Stimulated activated CD8-positive, alpha-beta memory T cell treated with anti-CD3 and anti-CD28 coated beads, Interleukin-15, amount 100 ng/mL, for 24 hours (primary cell): ENCODE data around the gene PRDM7.
A peak's percentile ranks its signal among the peaks of the same experiment; 100 is the strongest.

Experiments
- DNase-seq: peaks from one replicate; pipeline ENCODE4 v3.0.0-alpha.2; 2020; ENCODE audit warnings: low read depth

PRDM7 gene

GRCh38 chr16:90035902-90036301 is 41.2 kb downstream of the PRDM7 start:
- DNase-seq = no peak

DNA sequence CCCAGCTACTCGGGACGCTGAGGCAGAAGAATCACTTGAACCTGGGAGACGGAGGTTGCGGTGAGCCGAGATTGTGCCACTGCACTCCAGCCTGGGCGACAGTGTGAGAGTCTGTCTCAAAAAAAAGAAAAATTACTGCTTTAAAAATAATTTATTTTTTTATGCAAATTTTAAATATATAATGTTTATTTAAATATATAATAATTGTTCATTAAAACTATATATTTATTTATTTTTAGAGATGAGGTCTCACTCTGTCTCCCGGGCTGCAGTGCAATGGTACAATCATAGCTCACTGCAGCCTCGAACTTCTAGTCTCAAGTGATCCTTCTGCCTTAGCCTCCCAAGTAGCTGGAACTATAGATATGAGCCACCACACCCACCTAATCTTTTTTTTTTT is 42.6 kb downstream of the PRDM7 start:
- DNase-seq = no peak

DNA sequence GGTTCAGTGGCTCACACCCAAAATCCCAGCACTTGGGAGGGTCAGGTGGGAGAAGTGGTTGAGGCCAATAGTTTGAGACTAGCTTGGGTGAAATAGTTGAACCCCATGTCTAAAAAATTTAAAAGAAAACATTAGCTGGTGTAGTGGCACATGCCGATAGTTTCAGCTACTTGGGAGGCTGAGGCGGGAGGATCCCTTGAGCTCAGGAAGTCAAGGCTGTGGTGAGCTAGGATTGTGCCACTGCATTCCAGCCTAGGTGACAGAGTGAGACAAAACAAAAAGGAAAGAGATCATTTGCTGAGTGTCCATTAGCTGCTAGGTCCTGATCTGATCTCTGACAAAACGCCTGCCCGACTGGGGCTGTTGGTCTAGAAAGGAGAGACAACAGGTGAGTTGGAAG is 43.7 kb downstream of the PRDM7 start:
- no peak for DNase-seq

GRCh38 chr16:90032674-90033331 is 44.3 kb downstream of the PRDM7 start:
- no peak for DNase-seq

DNA sequence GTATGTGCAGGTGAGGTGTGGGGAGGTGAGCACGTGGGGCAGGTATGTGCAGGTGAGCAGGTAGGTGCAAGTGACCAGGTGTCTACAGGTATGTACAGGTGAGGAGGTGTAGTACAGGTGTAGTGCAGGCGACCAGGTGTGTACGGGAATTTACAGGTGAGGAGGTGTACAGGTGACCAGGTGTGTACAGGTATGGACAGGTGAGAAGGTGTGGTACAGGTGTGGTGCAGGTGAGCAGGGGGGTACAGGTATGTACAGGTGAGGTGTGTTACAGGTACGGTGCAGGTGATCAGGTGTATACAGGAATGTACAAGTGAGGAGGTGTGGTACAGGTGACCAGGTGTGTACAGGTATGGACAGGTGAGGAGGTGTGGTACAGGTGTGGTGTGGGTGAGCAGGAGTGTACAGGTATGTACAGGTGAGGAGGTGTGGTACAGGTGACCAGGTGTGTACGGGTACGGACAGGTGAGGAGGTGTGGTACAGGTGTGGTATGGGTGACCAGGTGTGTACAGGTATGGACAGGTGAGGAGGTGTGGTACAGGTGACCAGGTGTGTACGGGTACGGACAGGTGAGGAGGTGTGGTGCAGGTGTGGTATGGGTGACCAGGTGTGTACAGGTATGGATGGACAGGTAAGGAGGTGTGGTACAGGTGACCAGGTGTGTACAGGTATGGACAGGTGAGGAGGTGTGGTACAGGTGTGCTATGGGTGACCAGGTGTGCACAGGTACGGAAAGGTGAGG is 45.0 kb downstream of the PRDM7 start:
- no peak for DNase-seq

DNA sequence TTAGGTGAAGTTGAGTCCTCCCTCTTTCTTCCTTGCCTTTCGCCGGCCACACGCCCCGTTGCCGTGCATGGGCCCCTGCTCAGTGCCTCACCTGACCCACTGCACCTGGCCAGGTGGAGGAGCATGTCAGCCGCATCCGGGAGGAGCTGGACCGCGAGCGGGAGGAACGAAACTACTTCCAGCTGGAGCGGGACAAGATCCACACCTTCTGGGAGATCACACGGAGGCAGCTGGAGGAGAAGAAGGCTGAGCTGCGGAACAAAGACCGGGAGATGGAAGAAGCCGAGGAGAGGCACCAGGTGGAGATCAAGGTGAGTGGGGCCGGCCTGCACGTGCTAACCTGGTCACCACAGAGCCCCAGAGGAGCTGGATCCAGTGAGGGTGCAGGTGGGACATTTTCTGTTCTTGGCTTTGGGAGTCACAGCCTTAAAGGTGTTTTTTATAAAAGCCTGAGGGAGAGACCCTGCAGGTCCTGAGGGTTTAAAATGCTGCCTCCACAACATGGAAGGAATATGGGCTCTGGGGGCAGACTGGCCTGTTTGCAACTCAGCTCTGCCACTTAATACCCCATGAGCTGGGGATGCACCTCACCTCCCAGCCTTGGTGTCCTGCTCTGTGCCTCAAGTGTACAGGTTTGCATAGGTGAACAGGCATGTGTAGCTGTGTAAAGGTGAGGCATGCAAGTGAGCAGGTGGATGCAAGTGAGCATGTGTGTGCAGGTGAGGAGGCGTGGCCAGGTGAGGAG is 45.8 kb downstream of the PRDM7 start:
- DNase-seq = no peak

GRCh38 chr16:90028985-90029384 is 48.1 kb downstream of the PRDM7 start:
- DNase-seq = no peak

DNA sequence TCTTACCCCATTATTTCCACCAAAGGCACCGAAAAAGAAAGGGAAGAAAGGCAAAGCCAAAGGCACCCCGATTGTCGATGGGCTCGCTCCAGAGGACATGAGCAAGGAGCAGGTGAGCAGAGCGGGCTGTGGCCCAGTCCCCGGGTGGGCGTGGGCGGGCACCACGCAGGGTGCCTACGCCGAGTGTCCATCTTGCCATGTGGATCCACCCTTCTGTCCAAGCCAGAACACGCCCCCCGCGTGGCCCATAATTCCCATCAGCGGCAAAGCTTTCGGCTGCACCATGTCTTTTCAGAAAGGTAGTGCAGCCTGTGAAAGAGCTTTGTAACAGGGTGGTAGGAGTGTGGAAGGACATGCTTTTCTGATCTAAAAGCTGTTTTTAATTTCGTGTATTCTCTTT is 49.5 kb downstream of the PRDM7 start:
- no peak for DNase-seq

DNA sequence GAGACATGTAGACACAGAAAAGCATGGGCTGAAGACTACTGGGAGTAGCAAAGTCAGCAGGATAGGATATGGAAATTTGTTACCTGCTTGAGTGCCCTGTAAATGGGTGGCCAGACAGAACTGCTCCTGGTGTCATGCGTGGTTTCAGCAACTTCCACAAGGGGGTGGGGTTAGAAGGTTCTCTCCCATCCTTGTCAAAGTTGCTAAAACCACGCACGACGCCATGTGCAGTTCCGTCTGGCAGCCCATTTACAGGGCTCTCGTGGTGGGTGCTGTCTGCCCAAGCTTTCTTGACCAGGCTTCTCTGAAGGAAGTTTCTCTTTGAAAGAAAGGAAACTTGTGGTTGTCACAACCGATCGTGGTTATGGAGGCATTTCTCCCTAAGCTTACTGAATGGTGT is 51.0 kb downstream of the PRDM7 start:
- DNase-seq = no peak

DNA sequence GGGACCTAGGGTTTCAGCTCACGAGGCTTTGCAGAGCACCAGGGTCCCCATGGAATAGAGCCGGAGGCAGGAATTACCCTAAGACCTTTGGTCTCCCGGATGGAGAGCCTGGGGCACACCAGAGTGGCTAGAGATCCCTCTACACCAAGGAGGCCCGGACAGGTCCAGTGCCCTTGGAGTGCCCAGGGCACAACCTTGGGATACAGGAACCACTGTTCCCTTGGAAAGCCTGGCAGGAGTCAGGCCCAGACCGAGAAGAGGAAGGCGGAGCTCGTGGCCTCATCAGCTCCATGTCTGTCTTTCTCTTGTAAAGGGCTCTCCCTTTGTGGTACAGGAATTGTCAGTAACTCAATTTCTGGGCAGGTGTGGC is 54.1 kb downstream of the PRDM7 start:
- DNase-seq = no peak

DNA sequence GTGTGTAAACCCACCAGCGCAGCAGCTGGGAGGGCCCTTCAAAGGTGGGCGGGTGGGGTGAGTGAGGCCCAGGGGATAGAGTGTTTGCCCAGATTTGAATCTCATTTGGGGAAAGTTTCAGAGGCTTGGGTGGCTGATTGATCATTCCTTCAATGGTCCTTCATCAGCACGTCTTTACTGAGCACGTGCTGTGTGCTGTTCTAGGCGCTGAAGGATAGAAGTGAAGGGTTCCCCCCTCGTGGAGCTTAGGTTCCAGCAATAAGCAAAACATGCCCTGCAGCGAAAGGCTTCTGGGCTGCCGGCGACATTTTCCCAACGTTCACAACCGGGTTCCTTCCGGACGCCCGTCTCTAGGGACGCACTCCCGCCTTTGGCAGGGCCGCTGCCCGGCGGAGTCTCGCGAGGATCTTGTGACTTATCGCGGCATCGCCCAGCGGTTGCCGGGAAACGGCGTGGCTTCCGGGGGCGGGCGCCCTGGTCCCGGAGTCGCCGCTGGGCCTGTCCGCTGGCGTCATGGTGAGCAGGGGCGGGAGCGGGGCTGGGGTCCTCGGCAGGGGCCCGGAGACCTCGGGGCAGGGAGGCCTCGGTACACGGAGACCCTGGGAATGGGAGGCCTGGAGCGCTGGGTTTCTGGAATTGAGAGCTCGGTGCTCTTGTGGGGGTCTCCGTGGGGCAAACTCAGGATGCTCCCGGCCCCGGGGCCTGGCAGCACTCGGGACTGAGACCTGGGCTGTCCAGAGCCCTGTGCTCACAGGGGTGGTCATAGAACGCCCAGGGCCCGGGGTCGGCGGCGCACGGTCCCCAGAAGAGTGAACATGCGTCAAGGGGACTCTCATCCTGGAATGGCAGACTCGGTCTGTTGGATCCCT is 54.7 kb downstream of the PRDM7 start:
- DNase-seq = peak; percentile 53

GRCh38 chr16:90020838-90021382 is 56.2 kb downstream of the PRDM7 start:
- no peak for DNase-seq

DNA sequence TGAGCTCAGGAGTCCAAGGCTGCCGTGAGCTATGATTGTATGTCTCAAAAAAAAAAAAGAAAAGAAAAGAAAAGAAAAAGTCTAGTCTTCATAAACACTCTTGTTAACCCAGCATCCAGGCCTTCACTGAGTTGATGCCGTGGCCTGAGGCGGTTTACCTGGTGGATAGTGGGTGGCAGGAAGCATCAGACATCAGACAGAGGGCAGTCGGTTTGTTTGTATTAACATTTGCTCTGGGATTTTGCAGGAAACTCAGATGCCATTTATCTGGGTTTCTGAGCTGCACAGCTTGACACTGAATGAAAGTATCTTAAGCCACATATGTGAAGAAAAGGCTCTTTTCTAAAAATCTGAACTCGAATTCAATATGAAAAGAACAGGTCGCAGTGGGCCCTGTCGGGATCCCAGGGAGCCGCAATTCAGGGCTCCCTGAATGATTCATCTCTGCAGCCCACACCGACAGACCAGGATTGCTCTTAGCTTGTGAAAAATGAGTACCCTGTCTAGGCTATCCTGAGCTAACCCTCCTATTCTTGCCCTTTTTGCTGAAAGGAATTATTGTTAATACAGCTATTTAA is 56.8 kb downstream of the PRDM7 start:
- DNase-seq = no peak

DNA sequence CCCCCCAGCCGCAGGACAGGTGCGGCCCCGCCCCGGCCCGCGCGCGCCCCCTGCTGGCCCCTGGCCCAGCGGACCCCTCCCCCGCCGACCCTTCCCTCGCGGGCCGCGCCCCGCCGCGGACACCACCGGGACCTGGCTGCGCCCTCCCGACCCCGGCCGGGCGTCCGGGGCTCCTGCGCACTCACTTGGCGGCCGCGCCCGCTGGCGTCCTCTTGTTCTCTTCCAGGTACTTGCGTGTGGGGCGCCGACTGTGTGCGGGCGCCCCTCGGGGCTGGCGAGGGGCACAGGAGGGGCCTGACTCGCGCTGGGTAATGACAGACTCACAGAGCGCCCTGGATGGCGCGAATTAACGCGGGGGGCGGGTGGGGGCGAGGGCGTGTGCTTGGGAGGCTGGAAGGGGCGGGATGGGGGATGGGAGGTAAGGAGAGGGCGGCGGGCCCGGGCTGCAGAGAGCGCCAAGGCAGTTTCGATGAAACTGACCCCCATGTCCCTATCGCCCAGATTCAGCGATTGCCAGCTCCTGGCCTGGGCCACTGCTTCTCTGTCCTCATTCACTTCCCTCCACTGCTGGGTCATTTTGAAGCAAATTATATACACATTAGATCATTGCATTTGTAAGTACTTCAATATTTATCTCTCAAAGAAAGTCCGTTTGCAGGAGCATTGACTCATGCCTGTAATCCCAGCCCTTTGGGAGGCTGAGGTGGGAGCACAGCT is 57.4 kb downstream of the PRDM7 start:
- DNase-seq = no peak

DNA sequence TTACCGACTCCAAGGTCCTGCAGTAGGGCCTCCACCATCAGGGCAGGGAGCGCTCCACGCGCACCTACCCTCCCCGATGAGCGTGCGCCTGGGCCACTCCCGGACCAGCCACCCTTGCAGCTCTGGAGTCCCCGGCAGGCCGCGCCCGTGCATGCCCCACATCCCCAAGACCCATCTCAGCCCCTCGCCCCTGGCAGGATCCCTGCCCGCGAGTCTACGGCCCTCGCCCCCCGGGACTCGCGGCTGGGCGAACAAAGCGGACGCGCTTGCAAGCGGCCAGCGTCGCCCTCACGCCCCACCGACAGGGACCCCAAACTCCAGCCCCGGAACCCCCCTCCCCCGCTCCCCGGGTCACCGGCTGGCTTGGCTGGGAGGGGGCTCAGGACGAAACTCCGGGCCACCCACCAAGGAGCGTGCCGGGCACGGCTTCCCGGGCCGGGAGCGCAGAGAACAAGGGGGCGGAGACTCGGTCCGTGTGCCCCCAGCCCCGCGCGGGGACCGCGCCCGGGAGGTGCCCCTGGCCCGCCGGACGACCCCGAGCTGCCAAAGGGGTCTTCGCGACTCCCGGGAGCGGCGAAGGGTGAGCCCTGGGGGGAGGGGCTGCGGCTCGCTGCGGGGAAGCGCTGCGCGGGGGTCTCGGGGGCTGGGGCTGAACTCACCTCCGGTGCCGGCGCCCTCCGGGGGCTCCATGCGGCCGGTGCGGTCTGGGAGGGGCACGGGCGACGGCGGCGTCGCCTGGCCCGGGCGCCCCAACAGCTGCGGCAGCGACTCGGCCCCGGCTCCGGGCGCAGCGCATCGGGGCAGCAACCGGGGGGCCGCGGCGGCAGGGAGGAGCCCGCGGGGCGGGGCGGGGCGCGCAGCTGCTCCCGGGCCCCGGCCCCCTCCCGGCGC is 58.2 kb downstream of the PRDM7 start, which contains the start of gene DBNDD1:
DBNDD1 (minus strand) TSS at position 805 of the 891 bp plus-strand sequence; CDS start at position 690, 115 bp downstream.
- no peak for DNase-seq

- no peak for DNase-seq
These were observed 58.9 kb downstream of the PRDM7 start for GRCh38 chr16:90018297-90018651.

GRCh38 chr16:90016339-90016950 is 60.7 kb downstream of the PRDM7 start:
- DNase-seq = no peak

DNA sequence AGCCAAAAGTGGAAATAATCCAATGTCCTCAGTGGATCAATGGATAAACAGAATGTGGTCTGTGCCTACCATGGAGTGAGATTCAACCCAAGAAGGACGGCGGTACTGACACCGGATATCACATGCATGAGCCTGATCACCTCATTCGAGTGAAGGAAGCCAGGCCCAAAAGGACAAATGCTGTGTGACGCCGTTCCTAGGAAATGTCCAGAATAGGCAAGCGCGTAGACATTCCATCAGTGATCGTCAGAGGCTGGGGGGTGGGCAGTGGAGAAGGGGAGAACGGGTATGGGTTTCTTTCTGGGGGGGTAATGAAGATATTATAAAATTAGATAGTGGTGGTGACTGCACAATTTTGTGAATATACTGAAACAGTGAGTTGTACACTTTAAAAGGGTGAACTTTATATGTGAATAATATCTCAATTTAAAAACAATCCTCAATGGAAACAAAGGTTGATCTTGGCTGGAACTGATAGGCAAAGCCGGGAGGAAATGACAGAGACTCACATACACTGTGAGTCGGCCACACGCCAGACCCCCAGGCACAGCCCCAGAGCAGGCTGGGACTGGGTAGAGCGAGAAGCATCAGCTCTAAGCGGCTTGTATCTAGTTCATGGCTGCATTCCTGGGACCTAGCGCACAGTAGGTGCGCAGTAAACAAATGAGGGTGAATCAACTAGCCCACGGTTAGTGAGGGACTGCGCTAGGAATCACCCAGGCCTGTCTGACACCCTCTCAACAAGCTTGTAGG is 61.4 kb downstream of the PRDM7 start:
- no peak for DNase-seq
